GM12878 (cell line): Measurements from ENCODE around the gene MUL1.

Source experiments
- CTCF ChIP-seq, 3 experiments: IDR thresholded peaks in 2 of 3; conservative IDR thresholded peaks in 1 of 3; 2 replicates each; pipeline ENCODE4 v1.5.1; 2011; ENCODE audit warnings: low read depth in 3 of 3, low read length in 3 of 3, mild to moderate bottlenecking in 3 of 3, control low read depth in 2 of 3, moderate library complexity in 2 of 3, inconsistent platforms in 1 of 3, mixed read lengths in 1 of 3; ENCODE audit not compliant: control insufficient read depth in 2 of 3, insufficient read depth in 1 of 3; ENCODE audit errors: extremely low read depth in 1 of 3
- EGR1 ChIP-seq, 2 experiments: IDR thresholded peaks; 1 replicate in 1 of 2; 2 replicates in 1 of 2; pipeline ENCODE4 v1.6.1; 2011 to 2012; ENCODE audit warnings: low read depth in 2 of 2, low read length in 2 of 2, borderline replicate concordance in 1 of 2, mild to moderate bottlenecking in 1 of 2, moderate library complexity in 1 of 2
- IKZF2 ChIP-seq, 2 experiments: fragments of 450-650 bp; IDR thresholded peaks; 2 replicates each; pipeline ENCODE4 v1.6.1; 2017; ENCODE audit warnings: mild to moderate bottlenecking in 2 of 2, moderate library complexity in 2 of 2
- NFYA ChIP-seq: IDR thresholded peaks from 2 replicates; pipeline ENCODE4 v1.6.1; 2011; ENCODE audit warnings: low read depth, mild to moderate bottlenecking, low read length, improper control_type of control experiment, borderline replicate concordance
- PML ChIP-seq: IDR thresholded peaks from 2 replicates; pipeline ENCODE4 v1.6.1; 2012; ENCODE audit warnings: low read length, inconsistent platforms
- POLR2A ChIP-seq: IDR thresholded peaks from 2 replicates; pipeline ENCODE4 v1.6.1; 2011; ENCODE audit warnings: low read depth, mild to moderate bottlenecking, low read length
- RCOR1 ChIP-seq: conservative IDR thresholded peaks from 2 replicates; pipeline ENCODE4 v1.6.1; 2012; ENCODE audit warnings: low read depth, low read length, improper control_type of control experiment
- SIN3A ChIP-seq: IDR thresholded peaks from 2 replicates; pipeline ENCODE4 v1.6.1; 2012; ENCODE audit warnings: low read depth, low read length, improper control_type of control experiment
- SREBF2 ChIP-seq: IDR thresholded peaks from 2 replicates; pipeline ENCODE4 v1.6.1; 2012; ENCODE audit warnings: mild to moderate bottlenecking, low read length
- TF ChIP-seq, protein P1 (sequence below): fragments of 450-650 bp; IDR thresholded peaks from 2 replicates; pipeline ENCODE4 v1.6.1; 2018; ENCODE audit warnings: mild to moderate bottlenecking, low read depth, moderate library complexity; ENCODE audit not compliant: partially characterized antibody

DNA sequence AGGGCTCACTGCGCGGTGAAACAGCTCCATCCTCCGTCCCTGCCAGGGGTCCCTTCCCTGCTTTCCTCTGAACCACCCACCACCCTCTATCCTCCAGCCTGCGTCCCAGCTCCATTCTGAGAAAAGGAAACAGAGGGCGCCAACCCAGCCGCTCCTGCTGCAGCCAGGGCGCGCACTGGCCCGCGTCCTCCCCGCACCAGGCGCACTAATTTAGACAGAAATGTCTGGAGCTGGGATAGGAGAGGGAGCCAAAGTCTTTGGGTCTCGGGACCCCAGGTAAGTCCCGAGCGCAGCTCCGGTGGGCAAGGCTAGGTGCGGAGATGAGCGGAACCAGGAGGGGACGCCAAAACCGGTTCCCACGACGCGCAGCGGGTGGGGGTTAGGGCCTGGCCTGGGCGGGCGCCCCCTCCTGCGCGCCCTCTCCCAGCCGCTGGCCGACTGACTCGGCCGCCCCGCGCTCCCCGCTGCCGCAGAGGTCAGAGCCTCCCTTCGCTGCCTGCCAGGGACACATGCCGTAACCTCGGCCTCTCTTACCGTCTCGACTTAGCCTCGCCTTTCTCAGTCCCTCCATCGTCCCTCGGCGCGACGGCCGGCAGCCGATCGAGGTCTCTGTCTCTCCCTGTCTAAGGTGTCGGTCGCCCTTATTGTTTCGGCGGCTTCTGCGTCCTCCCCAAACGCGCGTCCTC, 24.0 kb downstream of the MUL1 start:
- TF ChIP-seq, protein P1, sequence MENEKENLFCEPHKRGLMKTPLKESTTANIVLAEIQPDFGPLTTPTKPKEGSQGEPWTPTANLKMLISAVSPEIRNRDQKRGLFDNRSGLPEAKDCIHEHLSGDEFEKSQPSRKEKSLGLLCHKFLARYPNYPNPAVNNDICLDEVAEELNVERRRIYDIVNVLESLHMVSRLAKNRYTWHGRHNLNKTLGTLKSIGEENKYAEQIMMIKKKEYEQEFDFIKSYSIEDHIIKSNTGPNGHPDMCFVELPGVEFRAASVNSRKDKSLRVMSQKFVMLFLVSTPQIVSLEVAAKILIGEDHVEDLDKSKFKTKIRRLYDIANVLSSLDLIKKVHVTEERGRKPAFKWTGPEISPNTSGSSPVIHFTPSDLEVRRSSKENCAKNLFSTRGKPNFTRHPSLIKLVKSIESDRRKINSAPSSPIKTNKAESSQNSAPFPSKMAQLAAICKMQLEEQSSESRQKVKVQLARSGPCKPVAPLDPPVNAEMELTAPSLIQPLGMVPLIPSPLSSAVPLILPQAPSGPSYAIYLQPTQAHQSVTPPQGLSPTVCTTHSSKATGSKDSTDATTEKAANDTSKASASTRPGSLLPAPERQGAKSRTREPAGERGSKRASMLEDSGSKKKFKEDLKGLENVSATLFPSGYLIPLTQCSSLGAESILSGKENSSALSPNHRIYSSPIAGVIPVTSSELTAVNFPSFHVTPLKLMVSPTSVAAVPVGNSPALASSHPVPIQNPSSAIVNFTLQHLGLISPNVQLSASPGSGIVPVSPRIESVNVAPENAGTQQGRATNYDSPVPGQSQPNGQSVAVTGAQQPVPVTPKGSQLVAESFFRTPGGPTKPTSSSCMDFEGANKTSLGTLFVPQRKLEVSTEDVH: no peak
- TF ChIP-seq EGR1 (IDR thresholded peaks at IDR 0.05; ENCODE audit: borderline replicate concordance in 1 of 2, low read depth in 2 of 2, low read length in 2 of 2): no peak
- no peak for TF ChIP-seq SIN3A
- no peak for TF ChIP-seq IKZF2 (IDR thresholded peaks at IDR 0.05)
- no peak for TF ChIP-seq RCOR1
- no peak for TF ChIP-seq SREBF2
- no peak for TF ChIP-seq PML
- TF ChIP-seq CTCF (IDR thresholded peaks at IDR 0.05 in 2 of 3, conservative IDR thresholded peaks at IDR 0.05 in 1 of 3; ENCODE audit: control insufficient read depth in 2 of 3, extremely low read depth in 1 of 3, insufficient read depth in 1 of 3, low read depth in 3 of 3, low read length in 3 of 3): no peak
- no peak for TF ChIP-seq POLR2A
- no peak for TF ChIP-seq NFYA
